Measurements from ENCODE around the gene FAM209A. TPM values are rescaled to one million over a fixed set of nuclear protein-coding genes. Genes with fewer than 3 reads are reported as not detected.

FAM209A gene
- polyA plus RNA-seq, 1 experiment: 0.09 TPM

GRCh38 chr20:56537997-56538396 lies 13.5 kb downstream of the FAM209A start:
- H3K27me3 ChIP-seq (ENCODE audit: control insufficient read depth, insufficient read depth, low read length): no peaks in the 10 kb centered on the region
- no peaks in the 10 kb centered on the region for H3K36me3 ChIP-seq (ENCODE audit: control insufficient read depth, insufficient read depth, low read length)
- DNase-seq (ENCODE audit: low read depth): no peak
- TF ChIP-seq CTCF (IDR thresholded peaks at IDR 0.05; ENCODE audit: insufficient read depth, low read depth, low read length): no peak
- ChIA-PET CTCF (interaction anchor here (1.0 to 2.8 kb wide), 2 partner anchors 8 to 12 kb away, joined by 3 to 17 read pairs; no protein-coding TSS in a partner anchor), POLR2A (no interaction called here)
- H3K4me3 ChIP-seq (ENCODE audit: low read depth, low read length): no peak overlapping the region

GRCh38 chr20:56540415-56540814 lies 15.9 kb downstream of the FAM209A start:
- ChIA-PET POLR2A (no interaction called here), CTCF (interaction anchor here (1.9 kb wide), 1 partner anchor 10 kb away, joined by 8 read pairs; no protein-coding TSS in a partner anchor)
- DNase-seq (ENCODE audit: low read depth): no peak
- no peak overlapping the region for H3K4me3 ChIP-seq (ENCODE audit: low read depth, low read length)
- no peaks in the 10 kb centered on the region for H3K27me3 ChIP-seq (ENCODE audit: control insufficient read depth, insufficient read depth, low read length)
- no peaks in the 10 kb centered on the region for H3K36me3 ChIP-seq (ENCODE audit: control insufficient read depth, insufficient read depth, low read length)
- no peak for TF ChIP-seq CTCF (IDR thresholded peaks at IDR 0.05; ENCODE audit: insufficient read depth, low read depth, low read length)

- ChIA-PET CTCF (interaction anchor here (1.3 kb wide), 1 partner anchor 8 kb away, joined by 5 read pairs; no protein-coding TSS in a partner anchor), POLR2A (no interaction called here)
- DNase-seq (ENCODE audit: low read depth): no peak
- no peak for TF ChIP-seq CTCF (IDR thresholded peaks at IDR 0.05; ENCODE audit: insufficient read depth, low read depth, low read length)
- no peak overlapping the region for H3K4me3 ChIP-seq (ENCODE audit: low read depth, low read length)
- no peaks in the 10 kb centered on the region for H3K27me3 ChIP-seq (ENCODE audit: control insufficient read depth, insufficient read depth, low read length)
- H3K36me3 ChIP-seq (ENCODE audit: control insufficient read depth, insufficient read depth, low read length): no peaks in the 10 kb centered on the region
Observed at GRCh38 chr20:56542489-56543030, 18.0 kb downstream of the FAM209A start.

GRCh38 chr20:56551571-56551970 lies 27.0 kb downstream of the FAM209A start:
- no peak for DNase-seq (ENCODE audit: low read depth)
- no peak overlapping the region for H3K4me3 ChIP-seq (ENCODE audit: low read depth, low read length)
- H3K27me3 ChIP-seq (ENCODE audit: control insufficient read depth, insufficient read depth, low read length): no peaks in the 10 kb centered on the region
- POLR2A ChIA-PET: no interaction called here
- CTCF ChIA-PET: interaction anchor here (0.6 to 3.6 kb wide), 27 partner anchors 9 to 798 kb away, joined by 3 to 45 read pairs (median 6); partner anchors contain the start of gene TFAP2C
- no peak for TF ChIP-seq CTCF (IDR thresholded peaks at IDR 0.05; ENCODE audit: insufficient read depth, low read depth, low read length)
- H3K36me3 ChIP-seq (ENCODE audit: control insufficient read depth, insufficient read depth, low read length): no peaks in the 10 kb centered on the region

GRCh38 chr20:56552911-56553629 lies 28.5 kb downstream of the FAM209A start:
- TF ChIP-seq CTCF (IDR thresholded peaks at IDR 0.05; ENCODE audit: insufficient read depth, low read depth, low read length): no peak
- ChIA-PET POLR2A (no interaction called here), CTCF (interaction anchor here (0.6 to 3.6 kb wide), 2 partner anchors 112 to 421 kb away, joined by 3 to 45 read pairs; no protein-coding TSS in a partner anchor)
- DNase-seq (ENCODE audit: low read depth): no peak
- Histone ChIP-seq H3K27me3 (ENCODE audit: control insufficient read depth, insufficient read depth, low read length) (peaks cover 1% of the 10 kb centered on the region), H3K36me3 (ENCODE audit: control insufficient read depth, insufficient read depth, low read length) (no peaks in the 10 kb centered on the region), H3K4me3 (ENCODE audit: low read depth, low read length) (no peak overlapping the region)
